Liver (tissue), 9 donors: Measurements from ENCODE around the gene HPN. TPM values are rescaled to one million over a fixed set of nuclear protein-coding genes. Genes with fewer than 3 reads are reported as not detected.

ENCODE experiments used
- DNase-seq: peaks from one replicate; pipeline ENCODE4 v3.0.0-alpha.2; 2017; ENCODE audit warnings: low spot score
- H3K27ac ChIP-seq, 2 donors: one replicate each; pipeline ENCODE4 v1.7.0; 2013; ENCODE audit warnings: inconsistent platforms in 2 of 2, low read length in 2 of 2, control low read depth in 1 of 2, low read depth in 1 of 2, mild to moderate bottlenecking in 1 of 2
- H3K27me3 ChIP-seq, 4 donors: one replicate each; pipeline versions ENCODE4 v1.6.1 to v1.7.0; 2013; ENCODE audit warnings: low read length in 3 of 4, inconsistent platforms in 1 of 4, mild to moderate bottlenecking in 1 of 4, moderate library complexity in 1 of 4; ENCODE audit not compliant: control insufficient read depth in 4 of 4, insufficient read depth in 4 of 4
- H3K36me3 ChIP-seq, 4 donors: one replicate each; pipeline versions ENCODE4 v1.6.1 to v1.7.0; 2013; ENCODE audit warnings: low read length in 3 of 4, mild to moderate bottlenecking in 3 of 4, low read depth in 1 of 4, moderate library complexity in 1 of 4; ENCODE audit not compliant: control insufficient read depth in 4 of 4, insufficient read depth in 3 of 4
- H3K4me1 ChIP-seq, 4 donors: one replicate each; pipeline versions ENCODE4 v1.6.1 to v1.7.0; 2013; ENCODE audit warnings: low read length in 3 of 4, mild to moderate bottlenecking in 3 of 4, moderate library complexity in 1 of 4; ENCODE audit not compliant: control insufficient read depth in 4 of 4, insufficient read depth in 4 of 4
- H3K4me3 ChIP-seq, 3 donors: one replicate each; pipeline versions ENCODE4 v1.6.1 to v1.7.0; 2013; ENCODE audit warnings: low read length in 3 of 3, control low read depth in 1 of 3, low read depth in 1 of 3, mild to moderate bottlenecking in 1 of 3
- H3K9ac ChIP-seq, 2 donors: one replicate each; pipeline ENCODE4 v1.7.0; 2013; ENCODE audit warnings: low read length in 2 of 2, mild to moderate bottlenecking in 2 of 2, moderate library complexity in 2 of 2, control low read depth in 1 of 2, low read depth in 1 of 2
- H3K9me3 ChIP-seq, 4 donors: one replicate each; pipeline versions ENCODE4 v1.6.1 to v1.7.0; 2013; ENCODE audit warnings: low read length in 3 of 4; ENCODE audit not compliant: control insufficient read depth in 4 of 4
- ATF3 ChIP-seq: IDR thresholded peaks from 2 replicates; pipeline ENCODE4 v1.6.1; 2016; ENCODE audit warnings: antibody characterized with exemption
- EGR1 ChIP-seq, 2 donors: IDR thresholded peaks; 2 replicates each; pipeline ENCODE4 v1.6.1; 2016 to 2018; ENCODE audit warnings: antibody characterized with exemption in 2 of 2, low read depth in 2 of 2
- FOXA1 ChIP-seq: IDR thresholded peaks from 2 replicates; pipeline ENCODE4 v1.6.1; 2016; ENCODE audit warnings: antibody characterized with exemption
- FOXA2 ChIP-seq: IDR thresholded peaks from 2 replicates; pipeline ENCODE4 v1.6.1; 2016; ENCODE audit warnings: antibody characterized with exemption
- GABPA ChIP-seq, 2 donors: IDR thresholded peaks in 1 of 2; conservative IDR thresholded peaks in 1 of 2; 2 replicates each; pipeline ENCODE4 v1.6.1; 2016; ENCODE audit warnings: antibody characterized with exemption in 2 of 2, mild to moderate bottlenecking in 1 of 2, moderate library complexity in 1 of 2
- HNF4A ChIP-seq, 2 donors: conservative IDR thresholded peaks; 2 replicates each; pipeline ENCODE4 v1.6.1; 2016; ENCODE audit warnings: antibody characterized with exemption in 2 of 2, mild to moderate bottlenecking in 2 of 2
- JUND ChIP-seq, 2 donors: IDR thresholded peaks; 2 replicates each; pipeline ENCODE4 v1.6.1; 2016; ENCODE audit warnings: antibody characterized with exemption in 2 of 2
- MAX ChIP-seq: IDR thresholded peaks from 2 replicates; pipeline ENCODE4 v1.6.1; 2016; ENCODE audit warnings: antibody characterized with exemption
- NR2F2 ChIP-seq: IDR thresholded peaks from 2 replicates; pipeline ENCODE4 v1.6.1; 2016; ENCODE audit warnings: antibody characterized with exemption
- SP1 ChIP-seq: IDR thresholded peaks from 2 replicates; pipeline ENCODE4 v1.6.1; 2018; ENCODE audit warnings: antibody characterized with exemption, mild to moderate bottlenecking
- TAF1 ChIP-seq: conservative IDR thresholded peaks from 2 replicates; pipeline ENCODE4 v1.6.1; 2016; ENCODE audit warnings: antibody characterized with exemption, mild to moderate bottlenecking
- YY1 ChIP-seq: IDR thresholded peaks from 2 replicates; pipeline ENCODE4 v1.6.1; 2016; ENCODE audit warnings: antibody characterized with exemption, mild to moderate bottlenecking
- WGBS: extraction: QIAGEN DNeasy Blood & Tissue Kit; methylation state at CpG from one replicate; pipeline ENCODE4 v1.1.7; 2013; 5-methylcytosine and 5-hydroxymethylcytosine counted together
- polyA plus RNA-seq, 2 donors: library from polyadenylated mRNA; stranded (reverse) in 1 of 2; unstranded in 1 of 2; fragments of 200-250 nt in 1 of 2; fragments of >200 nt in 1 of 2; fragmentation: Nextera tagmentation in 1 of 2; extraction: Ambion mirVana in 1 of 2; gene quantifications; one replicate each; pipeline versions ENCODE4 v1.2.1 to v1.2.3, GENCODE V29; 2013 to 2015
- total RNA-seq, 2 donors: library from RNA; depleted of rRNA; stranded (reverse); fragments of >200 nt; gene quantifications; one replicate each; pipeline ENCODE4 v1.2.3, GENCODE V29; 2014
- TF ChIP-seq, protein P1 (sequence below): fragments of 150-350 bp; IDR thresholded peaks from 2 replicates; pipeline ENCODE4 v1.5.1; 2017; ENCODE audit warnings: improper control_type of control experiment, low read depth, low read length; ENCODE audit not compliant: missing input control
- TF ChIP-seq, protein P2 (sequence below): IDR thresholded peaks from 2 replicates; pipeline ENCODE4 v1.6.1; 2016; ENCODE audit warnings: antibody characterized with exemption, mild to moderate bottlenecking
- TF ChIP-seq, protein P3 (sequence below): IDR thresholded peaks from 2 replicates; pipeline ENCODE4 v1.6.1; 2016; ENCODE audit warnings: antibody characterized with exemption
- donor health status: healthy.
- donor health status: healthy.
- donor health status: healthy.
- donor health status: healthy.
- donor health status: healthy.

The HPN gene
- total and polyA plus RNA-seq, 4 donors, result 130 to 535 (median 335) TPM

DNA sequence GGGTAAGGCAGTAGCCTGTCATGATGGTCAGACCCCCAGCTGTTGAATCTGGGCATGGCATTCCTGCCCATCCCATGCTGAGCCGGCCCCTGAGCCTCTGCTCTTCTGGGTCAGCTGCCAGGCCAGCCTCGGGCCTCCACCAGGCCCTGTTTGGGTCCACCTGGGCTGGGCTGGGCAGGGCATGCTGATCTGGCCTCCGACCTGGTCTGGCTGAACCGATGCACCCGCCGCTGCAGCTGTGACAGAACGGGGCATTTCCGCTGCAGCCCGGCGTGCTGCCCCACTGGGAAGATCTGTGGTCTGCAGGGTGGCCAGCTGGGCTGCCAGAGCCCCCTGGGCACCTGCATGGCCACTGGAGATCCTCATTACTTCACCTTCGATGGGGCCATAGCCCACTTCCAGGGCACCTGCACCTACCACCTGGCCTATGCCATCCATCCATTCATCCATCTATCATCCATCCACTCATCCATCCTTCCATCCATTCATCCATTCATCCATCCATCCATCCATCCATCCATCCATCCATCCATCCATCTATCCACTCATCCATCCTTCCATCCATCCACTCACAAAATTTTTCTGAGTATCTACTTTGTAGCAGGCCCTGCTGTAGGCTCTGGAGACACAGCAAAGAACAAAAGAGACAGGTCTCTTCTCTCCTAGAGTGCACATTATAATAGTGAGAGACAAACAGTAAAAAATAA is 52.6 kb downstream of the HPN start:
- Histone ChIP-seq H3K9ac (no peak overlapping the region), H3K27me3 (no peaks in the 10 kb centered on the region), H3K4me3 (no peak overlapping the region), H3K36me3 (no peaks in the 10 kb centered on the region), H3K9me3 (no peaks in the 10 kb centered on the region), H3K27ac (no peak overlapping the region), H3K4me1 (peaks cover 5 to 25% (median 17%) of the 10 kb centered on the region in 4 donors)
- no peak for DNase-seq
- 93% methylated on average over 11 of the region's 11 CpGs for WGBS
- TF ChIP-seq FOXA2, result no peak
- TF ChIP-seq TAF1, result no peak
- no peak for TF ChIP-seq ATF3
- TF ChIP-seq MAX, result no peak
- TF ChIP-seq, protein P1, sequence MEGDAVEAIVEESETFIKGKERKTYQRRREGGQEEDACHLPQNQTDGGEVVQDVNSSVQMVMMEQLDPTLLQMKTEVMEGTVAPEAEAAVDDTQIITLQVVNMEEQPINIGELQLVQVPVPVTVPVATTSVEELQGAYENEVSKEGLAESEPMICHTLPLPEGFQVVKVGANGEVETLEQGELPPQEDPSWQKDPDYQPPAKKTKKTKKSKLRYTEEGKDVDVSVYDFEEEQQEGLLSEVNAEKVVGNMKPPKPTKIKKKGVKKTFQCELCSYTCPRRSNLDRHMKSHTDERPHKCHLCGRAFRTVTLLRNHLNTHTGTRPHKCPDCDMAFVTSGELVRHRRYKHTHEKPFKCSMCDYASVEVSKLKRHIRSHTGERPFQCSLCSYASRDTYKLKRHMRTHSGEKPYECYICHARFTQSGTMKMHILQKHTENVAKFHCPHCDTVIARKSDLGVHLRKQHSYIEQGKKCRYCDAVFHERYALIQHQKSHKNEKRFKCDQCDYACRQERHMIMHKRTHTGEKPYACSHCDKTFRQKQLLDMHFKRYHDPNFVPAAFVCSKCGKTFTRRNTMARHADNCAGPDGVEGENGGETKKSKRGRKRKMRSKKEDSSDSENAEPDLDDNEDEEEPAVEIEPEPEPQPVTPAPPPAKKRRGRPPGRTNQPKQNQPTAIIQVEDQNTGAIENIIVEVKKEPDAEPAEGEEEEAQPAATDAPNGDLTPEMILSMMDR, result no peak
- no peak for TF ChIP-seq EGR1 (IDR thresholded peaks at IDR 0.05; ENCODE audit: low read depth in 2 of 2)
- TF ChIP-seq, protein P2, sequence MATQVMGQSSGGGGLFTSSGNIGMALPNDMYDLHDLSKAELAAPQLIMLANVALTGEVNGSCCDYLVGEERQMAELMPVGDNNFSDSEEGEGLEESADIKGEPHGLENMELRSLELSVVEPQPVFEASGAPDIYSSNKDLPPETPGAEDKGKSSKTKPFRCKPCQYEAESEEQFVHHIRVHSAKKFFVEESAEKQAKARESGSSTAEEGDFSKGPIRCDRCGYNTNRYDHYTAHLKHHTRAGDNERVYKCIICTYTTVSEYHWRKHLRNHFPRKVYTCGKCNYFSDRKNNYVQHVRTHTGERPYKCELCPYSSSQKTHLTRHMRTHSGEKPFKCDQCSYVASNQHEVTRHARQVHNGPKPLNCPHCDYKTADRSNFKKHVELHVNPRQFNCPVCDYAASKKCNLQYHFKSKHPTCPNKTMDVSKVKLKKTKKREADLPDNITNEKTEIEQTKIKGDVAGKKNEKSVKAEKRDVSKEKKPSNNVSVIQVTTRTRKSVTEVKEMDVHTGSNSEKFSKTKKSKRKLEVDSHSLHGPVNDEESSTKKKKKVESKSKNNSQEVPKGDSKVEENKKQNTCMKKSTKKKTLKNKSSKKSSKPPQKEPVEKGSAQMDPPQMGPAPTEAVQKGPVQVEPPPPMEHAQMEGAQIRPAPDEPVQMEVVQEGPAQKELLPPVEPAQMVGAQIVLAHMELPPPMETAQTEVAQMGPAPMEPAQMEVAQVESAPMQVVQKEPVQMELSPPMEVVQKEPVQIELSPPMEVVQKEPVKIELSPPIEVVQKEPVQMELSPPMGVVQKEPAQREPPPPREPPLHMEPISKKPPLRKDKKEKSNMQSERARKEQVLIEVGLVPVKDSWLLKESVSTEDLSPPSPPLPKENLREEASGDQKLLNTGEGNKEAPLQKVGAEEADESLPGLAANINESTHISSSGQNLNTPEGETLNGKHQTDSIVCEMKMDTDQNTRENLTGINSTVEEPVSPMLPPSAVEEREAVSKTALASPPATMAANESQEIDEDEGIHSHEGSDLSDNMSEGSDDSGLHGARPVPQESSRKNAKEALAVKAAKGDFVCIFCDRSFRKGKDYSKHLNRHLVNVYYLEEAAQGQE, result no peak
- TF ChIP-seq GABPA (IDR thresholded peaks at IDR 0.05 in 1 of 2, conservative IDR thresholded peaks at IDR 0.05 in 1 of 2), result no peak
- no peak for TF ChIP-seq SP1
- TF ChIP-seq HNF4A (conservative IDR thresholded peaks at IDR 0.05), result no peak
- TF ChIP-seq NR2F2, result no peak
- TF ChIP-seq FOXA1, result no peak
- TF ChIP-seq YY1, result no peak
- TF ChIP-seq JUND (IDR thresholded peaks at IDR 0.05), result no peak
- TF ChIP-seq, protein P3, sequence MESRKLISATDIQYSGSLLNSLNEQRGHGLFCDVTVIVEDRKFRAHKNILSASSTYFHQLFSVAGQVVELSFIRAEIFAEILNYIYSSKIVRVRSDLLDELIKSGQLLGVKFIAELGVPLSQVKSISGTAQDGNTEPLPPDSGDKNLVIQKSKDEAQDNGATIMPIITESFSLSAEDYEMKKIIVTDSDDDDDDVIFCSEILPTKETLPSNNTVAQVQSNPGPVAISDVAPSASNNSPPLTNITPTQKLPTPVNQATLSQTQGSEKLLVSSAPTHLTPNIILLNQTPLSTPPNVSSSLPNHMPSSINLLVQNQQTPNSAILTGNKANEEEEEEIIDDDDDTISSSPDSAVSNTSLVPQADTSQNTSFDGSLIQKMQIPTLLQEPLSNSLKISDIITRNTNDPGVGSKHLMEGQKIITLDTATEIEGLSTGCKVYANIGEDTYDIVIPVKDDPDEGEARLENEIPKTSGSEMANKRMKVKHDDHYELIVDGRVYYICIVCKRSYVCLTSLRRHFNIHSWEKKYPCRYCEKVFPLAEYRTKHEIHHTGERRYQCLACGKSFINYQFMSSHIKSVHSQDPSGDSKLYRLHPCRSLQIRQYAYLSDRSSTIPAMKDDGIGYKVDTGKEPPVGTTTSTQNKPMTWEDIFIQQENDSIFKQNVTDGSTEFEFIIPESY, result no peak
